Stimulated activated CD8-positive, alpha-beta memory T cell treated with anti-CD3 and anti-CD28 coated beads, Interleukin-4, amount 100 ng/mL, for 4 hours (primary cell): ENCODE data around the gene RASGRP1.

Experiments
- DNase-seq, 2 donors: peaks; one replicate each; pipeline ENCODE4 v3.0.0-alpha.2; 2020; ENCODE audit warnings: low read depth in 2 of 2, low spot score in 1 of 2

RASGRP1 gene

GRCh38 chr15:38463893-38464292 lies 100.7 kb downstream of the RASGRP1 start:
- no peak for DNase-seq

DNA sequence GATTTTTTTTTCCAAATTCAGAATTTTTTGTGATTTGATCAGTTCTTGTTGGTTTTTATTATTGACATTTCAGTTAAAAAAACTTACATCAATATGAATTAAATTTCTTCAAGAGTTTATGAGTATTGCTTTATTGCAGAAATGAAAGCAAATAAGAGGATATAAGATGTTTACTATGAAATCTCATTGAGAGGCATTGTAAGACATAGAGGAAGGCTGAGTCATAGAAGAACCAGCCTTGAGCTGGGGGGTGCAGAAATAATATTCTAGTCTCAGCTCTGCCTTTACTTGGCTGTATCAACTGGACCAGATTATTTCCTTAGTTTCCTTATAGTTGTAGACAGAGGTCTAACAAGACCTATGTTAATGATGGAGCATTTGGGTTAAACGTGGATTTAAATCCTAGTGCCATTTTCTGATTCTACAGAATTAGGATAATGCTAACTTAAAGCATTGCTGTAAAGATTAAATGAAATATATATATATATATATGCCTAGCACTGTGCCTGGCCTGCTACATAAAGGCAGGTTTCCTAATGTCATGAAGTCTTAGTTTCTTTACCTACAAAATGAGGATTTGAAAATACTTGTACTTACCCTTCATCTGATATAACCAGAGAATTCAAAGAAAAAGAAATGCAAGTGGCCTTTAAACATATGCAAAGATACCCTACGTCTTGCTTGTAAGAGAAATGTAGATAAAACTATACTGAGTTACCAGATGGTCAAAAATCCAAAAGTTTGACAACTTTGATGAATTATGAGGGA lies 103.4 kb downstream of the RASGRP1 start:
- DNase-seq: no peak

GRCh38 chr15:38460543-38460942 lies 104.1 kb downstream of the RASGRP1 start:
- DNase-seq: no peak

GRCh38 chr15:38459480-38459879 lies 105.1 kb downstream of the RASGRP1 start:
- no peak for DNase-seq

GRCh38 chr15:38458646-38459045 lies 106.0 kb downstream of the RASGRP1 start:
- no peak for DNase-seq

DNA sequence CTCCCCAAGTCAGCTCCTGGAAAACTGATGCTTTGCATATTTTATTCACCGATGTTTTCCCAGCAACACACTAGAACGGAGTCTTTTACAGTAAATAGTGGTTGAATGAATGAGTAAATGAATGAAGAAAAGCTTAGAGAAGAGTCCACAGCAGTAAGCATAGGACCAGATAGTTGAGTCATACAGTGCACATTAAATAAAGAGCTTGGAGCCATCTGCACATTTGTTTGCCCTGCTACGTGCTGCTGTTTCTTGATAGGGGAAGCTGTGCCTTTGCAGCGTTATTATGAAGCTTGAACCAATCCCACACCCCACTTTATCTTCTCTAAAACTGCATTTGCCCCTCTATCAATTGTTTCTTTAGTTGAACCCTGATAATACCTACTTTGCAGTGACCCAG lies 109.5 kb downstream of the RASGRP1 start:
- DNase-seq: no peak

- DNase-seq: no peak
Observed at GRCh38 chr15:38454696-38455090, 109.9 kb downstream of the RASGRP1 start.

GRCh38 chr15:38453971-38454695 lies 110.5 kb downstream of the RASGRP1 start, which contains the start of gene FAM98B:
Gene FAM98B, plus strand, starts transcription at chr15:38454127. Its CDS starts 35 bp downstream, at chr15:38454162.
- peak; percentile 68 to 84 for DNase-seq

- no peak for DNase-seq
Observed at GRCh38 chr15:38441130-38441519, 123.5 kb downstream of the RASGRP1 start.

- DNase-seq: peak in 1 of 2 donors; percentile 16
Observed at GRCh38 chr15:38440353-38441129, 124.1 kb downstream of the RASGRP1 start.
